GM19467 (cell line): Measurements from ENCODE around the gene C21orf91.
A peak's percentile ranks its signal among the peaks of the same experiment; 100 is the strongest.
"Not testable (repeated sequence)": the region's sequence is repeated elsewhere in the genome, so short reads cannot be mapped to it uniquely, and the experiment has no call there.

Experiments
- ATAC-seq: cut with Tn5 transposase; IDR thresholded peaks from one replicate; pipeline ENCODE4 v1.9.1; 2021; ENCODE audit warnings: mild to moderate bottlenecking, moderate library complexity; ENCODE audit not compliant: unreplicated experiment

C21orf91 gene

DNA sequence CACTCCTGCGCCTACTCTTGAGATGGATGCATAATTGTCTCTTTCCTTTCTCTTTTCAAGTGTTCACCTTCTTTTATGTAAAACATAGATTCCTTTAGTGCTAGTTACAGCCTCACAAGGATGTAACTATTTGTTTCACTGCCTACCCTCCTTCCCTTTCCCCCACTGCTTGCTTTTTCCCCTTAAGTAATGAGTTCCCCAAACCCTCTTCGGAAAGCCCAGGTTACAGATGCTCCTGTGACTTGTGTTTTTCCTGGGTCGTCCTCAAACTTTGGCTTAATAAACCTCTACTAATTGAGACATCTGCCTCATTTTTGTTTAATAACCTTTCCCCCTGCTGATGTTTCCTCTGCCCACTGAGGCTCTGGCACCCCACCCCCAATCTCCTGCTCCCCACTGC, 39.2 kb downstream of the C21orf91 start:
- ATAC-seq, result no peak

- no peak for ATAC-seq
Measured at GRCh38 chr21:17779496-17779895, 39.7 kb downstream of the C21orf91 start.

- no peak for ATAC-seq
Measured at GRCh38 chr21:17777072-17777765, 41.9 kb downstream of the C21orf91 start.

GRCh38 chr21:17775431-17776126, 43.6 kb downstream of the C21orf91 start:
- ATAC-seq, result peak; percentile 67

DNA sequence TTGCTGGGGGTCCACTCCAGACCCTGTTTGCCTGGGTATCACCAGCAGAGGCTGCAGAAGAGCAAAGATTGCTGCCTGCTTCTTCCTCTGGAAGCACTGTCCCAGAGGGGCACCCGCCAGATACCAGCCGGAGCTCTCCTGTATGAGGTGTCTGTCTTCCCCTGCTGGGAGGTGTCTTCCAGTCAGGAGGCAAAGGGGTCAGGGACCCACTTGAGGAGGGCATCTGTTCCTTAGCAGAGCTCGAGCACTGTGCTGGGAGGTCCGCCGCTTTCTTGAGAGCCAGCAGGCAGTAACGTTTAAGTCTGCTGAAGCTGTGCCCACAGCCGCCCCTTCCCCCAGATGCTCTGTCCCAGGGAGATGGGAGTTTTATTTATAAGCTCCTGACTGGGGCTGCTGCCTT, 44.1 kb downstream of the C21orf91 start:
- ATAC-seq, result not testable (repeated sequence)

GRCh38 chr21:17769447-17769845, 49.7 kb downstream of the C21orf91 start:
- ATAC-seq, result no peak

DNA sequence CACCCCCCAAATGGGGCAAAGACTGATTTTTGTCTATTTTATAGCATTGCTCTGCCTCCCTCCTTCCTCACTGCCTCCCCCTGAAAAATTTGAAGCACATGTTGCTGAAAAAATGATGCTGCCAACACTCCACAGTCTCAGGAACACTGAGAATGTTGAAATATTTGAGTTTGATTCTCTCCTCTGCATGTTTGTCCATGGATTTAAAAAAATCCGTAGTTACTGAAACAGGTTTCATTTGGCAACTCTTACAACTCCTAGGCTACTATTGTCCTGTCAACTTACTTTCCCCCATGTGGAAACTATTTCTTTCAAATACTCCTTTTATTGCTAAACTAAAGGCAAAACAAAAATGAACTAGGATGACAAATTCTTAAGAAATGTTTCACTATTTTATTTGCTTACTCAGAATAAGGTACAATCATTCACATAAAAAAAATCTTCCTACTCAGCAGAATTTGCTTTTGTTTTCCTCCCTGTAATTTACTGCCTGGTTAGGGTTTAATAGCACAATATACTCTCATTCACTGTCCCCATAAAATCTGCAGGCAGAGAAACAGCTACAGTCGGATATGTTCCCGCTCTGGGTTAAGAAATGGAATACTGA, 50.2 kb downstream of the C21orf91 start:
- ATAC-seq, result no peak

GRCh38 chr21:17765207-17765606, 53.9 kb downstream of the C21orf91 start:
- no peak for ATAC-seq

GRCh38 chr21:17763288-17764037, 55.7 kb downstream of the C21orf91 start:
- no peak for ATAC-seq

DNA sequence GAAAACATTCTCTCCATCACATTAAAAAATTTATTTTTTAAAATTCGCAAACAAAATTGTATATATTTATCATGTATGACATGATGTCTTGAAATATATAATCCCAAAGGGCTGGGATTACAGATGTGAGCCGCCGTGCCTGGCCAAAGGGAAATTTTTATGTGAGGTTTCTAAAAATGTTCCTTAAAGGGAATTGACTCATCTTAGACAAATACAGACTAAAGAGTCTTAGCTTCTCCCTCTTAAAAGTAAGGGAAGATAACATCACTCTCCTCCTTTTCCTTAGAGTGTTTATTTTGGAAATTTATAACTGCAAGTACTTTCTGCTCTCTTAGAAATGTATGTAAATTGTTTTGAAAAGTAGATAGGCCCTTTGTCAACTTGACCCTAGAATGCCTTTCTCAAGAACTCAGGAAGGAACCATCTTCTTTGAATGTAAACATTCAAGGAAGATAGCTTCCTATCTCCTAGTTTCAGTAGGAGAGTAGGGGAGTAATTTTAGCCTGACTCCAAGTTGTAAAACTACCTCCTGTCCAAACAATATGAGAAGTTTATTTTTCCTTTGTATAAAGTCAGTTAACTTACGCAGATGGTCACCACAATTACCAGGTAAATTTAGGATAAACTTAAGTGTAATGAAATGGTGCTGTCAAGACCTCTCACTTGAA, 59.5 kb downstream of the C21orf91 start:
- ATAC-seq, result no peak

- no peak for ATAC-seq
Measured at GRCh38 chr21:17758683-17759082, 60.5 kb downstream of the C21orf91 start.

- ATAC-seq, result no peak
Measured at GRCh38 chr21:17757671-17758070, 61.5 kb downstream of the C21orf91 start.

GRCh38 chr21:17753736-17754135, 65.4 kb downstream of the C21orf91 start:
- ATAC-seq, result no peak

DNA sequence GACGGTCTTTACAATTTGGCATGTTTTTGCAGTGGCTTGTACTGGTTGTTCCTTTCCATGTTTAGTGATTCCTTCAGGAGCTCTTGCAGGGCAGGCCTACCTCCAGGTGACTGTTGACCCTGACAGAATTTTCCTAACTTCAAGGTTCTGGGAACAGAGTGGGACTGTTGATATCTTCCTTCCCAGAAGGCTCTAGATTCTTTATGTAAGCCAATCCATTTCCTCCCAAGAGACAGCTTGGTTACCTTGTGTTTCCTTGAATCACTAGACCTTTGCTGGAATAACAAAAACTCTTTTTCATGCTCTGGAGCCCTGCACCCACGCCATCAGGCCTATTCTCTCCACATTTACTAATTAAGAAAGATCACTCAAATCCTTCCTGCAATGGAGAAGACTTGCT, 67.0 kb downstream of the C21orf91 start:
- ATAC-seq, result no peak

GRCh38 chr21:17746920-17747319, 72.2 kb downstream of the C21orf91 start:
- no peak for ATAC-seq

DNA sequence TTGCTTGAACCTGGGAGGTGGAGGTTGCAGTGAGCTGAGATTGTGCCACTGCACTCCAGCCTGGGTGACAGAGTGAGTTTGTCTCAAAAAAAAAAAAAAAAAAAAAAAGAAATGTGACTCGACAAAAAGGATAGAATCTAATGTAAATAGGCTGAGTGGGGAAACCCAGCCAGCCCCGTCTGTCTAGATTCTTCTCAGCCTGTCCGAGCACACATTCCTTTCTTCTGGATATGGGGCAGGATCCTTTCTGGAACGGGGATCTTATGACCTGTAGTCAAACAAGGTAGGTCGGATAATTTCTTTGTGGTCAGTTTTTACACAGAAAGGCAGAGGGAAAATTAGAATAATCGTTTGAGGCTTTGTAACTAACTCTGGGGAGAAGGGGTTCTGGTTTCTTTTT, 74.1 kb downstream of the C21orf91 start:
- ATAC-seq, result no peak

- no peak for ATAC-seq
Measured at GRCh38 chr21:17742940-17743592, 76.1 kb downstream of the C21orf91 start.

GRCh38 chr21:17742181-17742580, 77.0 kb downstream of the C21orf91 start:
- ATAC-seq, result no peak
